GM19463 (cell line): Measurements from ENCODE around the gene ABCD1.
"Not testable (repeated sequence)": the region's sequence is repeated elsewhere in the genome, so short reads cannot be mapped to it uniquely, and the experiment has no call there.

ENCODE experiments used
- ATAC-seq: cut with Tn5 transposase; IDR thresholded peaks from one replicate; pipeline ENCODE4 v1.9.1; 2021; ENCODE audit warnings: mild to moderate bottlenecking, moderate library complexity; ENCODE audit not compliant: unreplicated experiment

Gene ABCD1

DNA sequence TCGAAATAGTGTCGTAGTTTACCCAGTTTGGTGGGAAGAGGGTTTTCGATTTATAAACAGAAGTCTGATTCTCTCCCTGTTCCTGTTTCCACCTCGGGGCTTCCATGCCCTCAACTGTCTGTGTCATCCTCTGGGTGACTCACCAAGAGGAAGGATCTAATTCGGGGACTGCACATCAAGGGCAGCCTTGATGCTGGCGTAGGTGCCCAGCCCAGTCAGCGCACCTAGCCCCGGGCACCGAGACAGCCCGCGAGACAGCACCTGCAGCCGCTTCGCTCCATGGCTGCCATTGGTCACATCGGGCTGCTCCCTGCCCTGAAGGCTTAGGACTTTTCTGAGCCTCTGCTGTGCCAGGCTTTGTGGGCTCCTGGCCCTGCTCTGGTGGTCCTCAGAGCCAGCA, 7.7 kb downstream of the ABCD1 start:
- no peak for ATAC-seq

DNA sequence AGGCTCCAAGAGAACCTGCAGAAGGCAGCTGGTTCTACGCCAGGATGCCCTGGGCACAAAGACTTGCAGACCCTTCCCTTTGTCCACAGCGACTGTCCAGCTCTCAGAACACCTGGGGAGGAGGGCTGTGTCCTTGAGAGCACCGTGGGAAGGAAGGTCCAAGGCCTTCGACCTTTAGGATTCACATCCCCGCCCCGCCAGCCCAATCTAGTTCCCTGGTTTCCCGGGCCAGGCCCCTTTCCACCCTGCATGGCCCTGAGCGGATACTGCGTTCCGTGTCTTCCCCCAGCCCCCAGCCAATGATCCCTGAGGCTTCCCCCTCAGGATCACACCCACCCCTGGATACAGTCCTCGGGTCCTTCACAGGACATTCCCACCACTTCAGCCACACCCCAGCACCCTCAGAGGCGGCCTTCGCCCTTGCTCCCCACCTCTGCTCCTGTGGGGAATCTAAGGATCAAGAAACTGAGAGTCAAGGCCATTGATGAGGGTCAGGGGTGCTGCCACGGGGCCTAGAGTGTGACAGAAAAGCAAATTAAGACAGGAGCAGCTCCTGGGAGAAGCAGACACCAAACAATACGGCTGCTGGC, 9.1 kb downstream of the ABCD1 start:
- no peak for ATAC-seq

DNA sequence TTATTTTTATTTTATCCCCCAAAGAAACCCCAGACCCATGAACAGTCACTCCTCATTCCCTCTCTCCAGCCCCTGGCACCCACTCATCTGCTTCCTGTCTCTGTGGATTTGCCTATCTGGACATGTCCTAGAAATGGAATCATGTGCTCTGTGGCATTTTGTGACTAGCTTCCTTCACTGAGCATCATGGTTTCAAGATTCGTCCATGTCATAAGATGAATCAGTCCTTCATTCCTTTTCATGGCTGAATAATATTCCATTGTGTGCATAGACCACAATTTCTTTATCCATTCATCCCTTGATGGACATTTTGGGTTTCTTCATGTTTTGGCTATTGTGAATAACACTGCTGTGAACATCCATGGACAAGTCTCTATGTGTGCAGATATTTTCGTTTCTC, 10.2 kb downstream of the ABCD1 start:
- no peak for ATAC-seq

DNA sequence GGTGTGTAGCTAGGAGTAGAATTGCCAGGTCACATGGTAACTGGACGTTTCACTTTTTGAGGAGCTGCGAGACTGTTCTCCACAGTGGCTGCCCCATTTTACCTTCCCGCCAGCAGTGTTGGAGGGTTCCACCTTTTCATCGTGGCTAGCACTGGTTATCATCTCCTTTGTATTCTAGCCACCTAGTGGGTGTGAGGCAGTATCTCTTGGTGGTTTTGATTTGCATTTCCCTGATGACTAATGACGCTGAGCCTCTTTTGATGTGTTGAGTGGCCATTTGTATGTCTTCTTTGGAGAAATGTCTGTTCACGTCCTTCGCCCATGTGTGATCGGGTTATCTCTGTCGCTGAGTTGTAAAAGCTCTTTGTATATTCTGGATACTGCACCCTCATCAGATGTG, 10.6 kb downstream of the ABCD1 start:
- no peak for ATAC-seq

DNA sequence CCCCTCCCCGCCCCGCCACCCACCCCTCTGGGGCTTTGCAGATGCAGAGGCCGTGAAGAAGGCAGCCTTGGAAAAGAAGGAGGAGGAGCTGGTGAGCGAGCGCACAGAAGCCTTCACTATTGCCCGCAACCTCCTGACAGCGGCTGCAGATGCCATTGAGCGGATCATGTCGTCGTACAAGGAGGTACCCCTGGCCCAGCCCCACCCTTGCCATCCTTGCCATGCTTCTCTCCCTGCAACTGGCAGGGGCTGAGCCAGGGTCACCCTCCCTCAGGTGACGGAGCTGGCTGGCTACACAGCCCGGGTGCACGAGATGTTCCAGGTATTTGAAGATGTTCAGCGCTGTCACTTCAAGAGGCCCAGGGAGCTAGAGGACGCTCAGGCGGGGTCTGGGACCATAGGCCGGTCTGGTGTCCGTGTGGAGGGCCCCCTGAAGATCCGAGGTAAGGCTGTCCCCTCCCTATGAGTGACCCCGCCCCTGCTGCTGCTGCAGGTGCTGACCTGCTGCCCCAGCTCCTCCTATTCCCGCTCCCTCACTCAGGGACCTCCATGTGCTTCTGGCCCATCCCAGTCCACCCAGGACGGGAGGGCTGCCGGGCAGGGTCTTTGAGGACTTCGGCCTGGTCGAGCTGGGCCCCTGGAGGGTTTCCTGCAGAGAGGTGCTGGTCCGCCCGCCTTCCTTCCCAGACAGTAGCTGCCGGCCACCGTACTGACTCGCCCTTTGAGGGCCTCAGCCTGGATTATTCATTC, 11.6 kb downstream of the ABCD1 start:
- no peak for ATAC-seq

DNA sequence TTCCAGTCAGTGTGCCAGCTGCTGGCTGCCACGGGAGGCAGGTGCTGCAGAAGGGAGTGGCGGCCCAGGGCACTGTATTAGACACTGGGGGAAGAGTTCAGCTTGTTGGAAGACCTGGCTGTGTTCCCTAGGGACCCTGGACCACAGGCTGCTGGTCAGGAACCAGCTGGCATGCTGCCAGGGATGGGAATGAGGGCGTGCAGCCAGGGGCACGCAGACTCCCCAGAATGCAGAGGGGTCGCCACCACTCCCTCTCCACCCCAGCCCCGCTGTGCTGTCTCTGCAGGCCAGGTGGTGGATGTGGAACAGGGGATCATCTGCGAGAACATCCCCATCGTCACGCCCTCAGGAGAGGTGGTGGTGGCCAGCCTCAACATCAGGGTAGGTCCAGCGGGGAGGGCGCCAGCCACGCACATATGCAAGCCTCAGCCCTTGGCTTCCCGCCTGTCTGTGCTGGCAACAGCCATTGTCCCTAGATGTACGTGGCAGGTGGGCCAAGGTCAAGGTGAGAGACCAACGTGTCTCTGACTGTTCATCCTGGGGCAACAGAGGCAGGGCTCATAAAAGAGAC, 12.3 kb downstream of the ABCD1 start:
- ATAC-seq, result no peak

DNA sequence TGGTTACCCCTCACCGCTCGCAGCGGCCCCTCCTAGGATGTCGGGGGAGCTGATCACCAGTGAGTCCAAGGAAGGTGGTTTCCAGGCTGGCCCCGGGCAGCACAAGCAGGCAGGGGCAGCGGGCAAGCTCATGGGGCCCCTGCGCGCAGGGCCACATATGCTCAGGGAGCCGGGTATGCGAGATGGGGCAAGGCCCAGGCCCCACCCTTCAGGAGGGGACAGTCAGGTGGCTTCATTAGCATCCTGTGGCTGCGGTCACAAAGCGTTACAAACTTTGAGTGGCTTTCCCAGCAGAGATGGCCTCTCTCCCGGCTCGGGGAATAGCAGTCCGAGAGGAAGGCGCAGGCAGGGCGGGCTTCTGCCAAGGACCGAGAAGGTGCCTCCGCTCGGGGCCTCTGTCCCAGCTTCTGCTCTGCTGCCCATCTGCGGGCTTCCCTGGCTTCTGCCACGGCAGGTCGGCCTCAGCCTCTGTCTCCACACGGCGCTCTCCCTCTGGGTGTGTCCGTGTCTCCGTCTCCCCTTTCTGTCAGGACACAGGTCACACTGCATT, 13.5 kb downstream of the ABCD1 start:
- ATAC-seq, result no peak

DNA sequence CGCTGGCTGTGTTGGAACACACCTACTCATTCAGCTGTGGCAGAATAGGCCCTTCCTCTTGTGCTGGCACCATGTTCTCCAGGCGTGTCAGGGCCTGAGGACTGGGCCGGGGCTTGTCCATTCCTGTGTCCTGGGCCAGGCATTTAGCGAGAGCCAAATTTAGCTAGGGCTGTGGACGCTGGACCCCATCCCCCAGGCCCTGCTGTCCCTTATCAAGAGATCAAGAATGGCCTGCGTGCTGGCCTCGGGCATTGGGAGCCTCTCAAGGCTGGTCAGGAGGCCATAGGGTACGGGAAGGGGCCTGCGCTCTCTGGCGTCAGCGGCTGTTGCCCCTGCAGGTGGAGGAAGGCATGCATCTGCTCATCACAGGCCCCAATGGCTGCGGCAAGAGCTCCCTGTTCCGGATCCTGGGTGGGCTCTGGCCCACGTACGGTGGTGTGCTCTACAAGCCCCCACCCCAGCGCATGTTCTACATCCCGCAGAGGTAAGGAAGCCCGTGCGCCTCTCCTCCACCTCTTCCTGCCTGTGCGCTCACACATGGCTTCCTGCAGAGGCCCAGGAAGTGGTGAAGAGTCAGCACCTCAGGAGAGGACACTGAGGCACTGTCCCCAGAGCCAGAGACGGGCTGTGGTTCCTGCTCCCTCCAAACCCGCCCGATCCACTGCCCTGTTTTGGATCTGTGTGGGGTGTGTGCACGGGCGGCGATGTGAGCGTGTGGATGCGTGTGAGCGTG, 15.3 kb downstream of the ABCD1 start:
- ATAC-seq, result no peak

DNA sequence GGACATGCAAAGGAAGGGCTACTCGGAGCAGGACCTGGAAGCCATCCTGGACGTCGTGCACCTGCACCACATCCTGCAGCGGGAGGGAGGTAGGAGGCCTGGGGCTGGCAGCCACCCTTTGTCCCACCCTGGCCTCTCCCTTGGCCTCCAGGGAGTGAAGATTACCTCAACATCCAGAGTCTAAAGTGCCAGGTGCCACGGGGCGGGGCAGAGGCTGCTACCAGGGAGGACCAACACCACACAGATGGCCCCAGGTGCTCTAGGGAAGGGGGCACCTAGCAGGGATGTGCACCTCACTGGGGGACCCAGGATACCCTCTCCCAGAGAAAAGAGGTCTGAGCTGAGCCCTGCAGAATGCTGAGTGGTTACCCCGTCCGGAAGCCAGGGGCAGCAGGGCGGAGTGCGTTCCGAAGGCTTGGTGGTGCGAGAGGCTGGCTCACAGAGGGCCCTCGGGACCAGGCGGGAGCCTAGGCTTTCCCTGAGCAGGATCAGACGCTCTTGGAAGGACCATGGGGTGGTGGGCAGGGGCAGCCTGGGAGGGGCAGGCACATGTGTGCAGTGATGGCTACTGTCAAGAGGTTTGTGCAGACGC, 16.1 kb downstream of the ABCD1 start:
- no peak for ATAC-seq

DNA sequence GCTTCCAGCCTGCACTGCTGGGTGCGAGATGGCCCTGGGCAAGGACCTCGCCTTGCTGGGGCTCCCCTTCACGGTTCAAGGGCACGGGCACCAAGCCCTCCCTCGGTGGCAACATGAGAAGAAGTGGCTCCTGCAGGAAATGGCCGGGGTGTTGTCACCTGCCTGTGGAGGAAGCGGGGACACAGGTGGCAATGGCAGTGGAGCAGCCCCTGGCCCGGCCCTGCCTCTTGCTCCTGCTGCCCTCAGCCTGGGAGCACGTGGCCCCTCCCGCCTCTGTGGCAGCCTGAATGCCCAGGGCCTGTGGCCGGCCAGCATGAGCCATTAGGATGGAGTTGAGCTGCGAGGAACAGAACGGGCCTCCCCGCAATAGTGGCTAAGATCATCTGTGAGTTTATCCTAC, 16.8 kb downstream of the ABCD1 start:
- no peak for ATAC-seq

DNA sequence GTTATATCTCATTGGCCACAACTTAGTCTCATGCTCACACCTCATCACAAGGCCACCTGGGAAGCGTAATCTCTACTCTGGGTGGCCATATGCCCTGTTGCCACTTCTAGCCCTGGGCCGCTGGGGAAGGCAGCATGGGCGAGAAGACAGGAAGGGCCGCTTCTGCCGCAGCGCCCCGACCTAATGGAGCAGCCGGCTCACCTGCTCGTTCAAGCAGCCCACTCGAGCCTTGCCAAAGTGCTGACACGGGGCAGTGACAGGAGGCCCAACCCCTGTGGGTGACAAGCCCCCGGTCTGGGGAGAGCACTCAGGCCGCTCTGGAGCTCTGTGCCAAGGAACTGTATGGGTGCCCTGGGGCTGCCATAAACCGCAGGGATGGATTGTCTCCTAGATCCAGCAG, 17.5 kb downstream of the ABCD1 start:
- not testable (repeated sequence) for ATAC-seq

DNA sequence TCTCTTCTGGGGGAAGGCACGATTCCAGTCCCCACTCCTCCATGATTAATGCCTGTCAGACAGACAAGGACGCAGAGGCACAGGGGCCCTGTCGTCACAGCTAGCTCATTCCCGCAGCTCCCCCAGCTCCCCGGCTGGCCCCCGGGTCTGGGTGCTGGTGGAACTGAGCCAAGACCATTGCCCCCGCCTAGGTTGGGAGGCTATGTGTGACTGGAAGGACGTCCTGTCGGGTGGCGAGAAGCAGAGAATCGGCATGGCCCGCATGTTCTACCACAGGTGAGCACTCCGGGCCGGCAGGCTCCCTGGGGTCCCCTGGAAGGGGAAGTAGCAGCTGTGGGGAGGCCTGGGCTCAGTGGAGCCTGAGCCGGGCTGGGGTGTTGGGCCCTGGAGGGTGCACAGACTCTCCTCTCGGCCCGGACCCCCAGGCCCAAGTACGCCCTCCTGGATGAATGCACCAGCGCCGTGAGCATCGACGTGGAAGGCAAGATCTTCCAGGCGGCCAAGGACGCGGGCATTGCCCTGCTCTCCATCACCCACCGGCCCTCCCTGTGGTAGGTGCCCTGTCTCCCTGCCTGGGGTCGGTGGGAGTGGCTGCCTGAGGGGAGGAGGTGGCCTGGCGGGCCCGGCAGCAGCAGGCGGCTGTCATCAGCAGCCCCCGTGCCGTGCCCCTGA, 18.3 kb downstream of the ABCD1 start:
- not testable (repeated sequence) for ATAC-seq

DNA sequence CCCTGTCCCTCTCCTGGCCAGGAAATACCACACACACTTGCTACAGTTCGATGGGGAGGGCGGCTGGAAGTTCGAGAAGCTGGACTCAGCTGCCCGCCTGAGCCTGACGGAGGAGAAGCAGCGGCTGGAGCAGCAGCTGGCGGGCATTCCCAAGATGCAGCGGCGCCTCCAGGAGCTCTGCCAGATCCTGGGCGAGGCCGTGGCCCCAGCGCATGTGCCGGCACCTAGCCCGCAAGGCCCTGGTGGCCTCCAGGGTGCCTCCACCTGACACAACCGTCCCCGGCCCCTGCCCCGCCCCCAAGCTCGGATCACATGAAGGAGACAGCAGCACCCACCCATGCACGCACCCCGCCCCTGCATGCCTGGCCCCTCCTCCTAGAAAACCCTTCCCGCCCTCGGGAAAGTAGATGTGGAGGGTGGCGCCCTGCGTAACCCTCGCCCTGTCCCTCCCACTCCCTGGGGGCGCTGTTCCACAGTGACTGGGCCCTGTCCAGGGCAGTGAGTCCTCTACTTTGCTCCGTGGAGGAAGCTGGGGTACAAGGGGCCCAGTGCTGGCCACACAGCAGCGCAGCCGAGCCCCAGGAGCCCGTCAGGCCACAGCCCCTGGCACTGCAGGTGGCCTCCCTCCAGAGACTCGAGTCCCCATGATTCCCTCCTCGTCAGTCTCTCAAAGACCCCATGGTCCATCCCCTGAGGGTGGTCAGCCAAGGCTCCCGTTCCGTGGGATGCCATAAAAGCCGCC, 19.0 kb downstream of the ABCD1 start:
- not testable (repeated sequence) for ATAC-seq

DNA sequence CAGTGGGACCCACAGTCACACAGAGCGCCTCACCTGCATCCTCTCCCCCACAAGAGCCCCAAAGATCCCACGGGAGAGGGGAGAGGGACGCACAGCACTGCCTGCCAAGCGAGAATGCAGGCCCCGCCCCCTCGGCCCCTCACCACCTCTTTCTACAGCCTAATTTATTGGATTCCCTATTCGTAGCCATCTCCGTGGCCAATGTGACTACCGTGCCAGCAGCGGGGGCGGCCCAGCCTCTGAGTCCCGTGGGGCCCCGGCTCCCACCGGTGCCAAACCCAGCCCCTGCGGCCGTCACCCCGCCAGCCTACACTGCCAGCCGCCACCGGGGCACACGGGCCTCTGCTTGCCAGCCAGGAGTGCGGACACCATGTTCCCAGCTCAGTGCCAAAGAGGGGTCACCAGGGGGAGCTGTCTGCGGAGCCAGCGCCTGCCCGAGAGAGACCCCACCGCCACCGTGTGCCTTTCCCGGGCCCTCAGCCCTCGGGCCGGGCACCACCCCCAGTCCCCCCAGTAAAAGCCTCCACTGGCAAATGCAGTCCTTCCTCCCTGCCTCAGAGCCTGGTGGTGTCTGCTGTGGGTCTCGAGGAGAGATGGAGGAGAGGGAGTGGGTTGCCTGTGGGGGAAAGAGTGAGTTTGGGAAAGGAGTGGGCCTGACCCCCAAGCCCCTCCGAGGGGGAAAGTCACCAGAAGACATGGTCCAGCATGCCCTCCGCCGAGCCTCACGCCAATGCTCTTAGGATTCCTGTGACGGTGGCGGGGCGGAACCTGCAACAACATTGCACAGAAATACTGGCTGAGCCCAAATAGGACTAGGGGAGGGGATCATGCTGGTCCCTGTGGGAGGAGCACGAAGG, 19.8 kb downstream of the ABCD1 start:
- ATAC-seq, result no peak

DNA sequence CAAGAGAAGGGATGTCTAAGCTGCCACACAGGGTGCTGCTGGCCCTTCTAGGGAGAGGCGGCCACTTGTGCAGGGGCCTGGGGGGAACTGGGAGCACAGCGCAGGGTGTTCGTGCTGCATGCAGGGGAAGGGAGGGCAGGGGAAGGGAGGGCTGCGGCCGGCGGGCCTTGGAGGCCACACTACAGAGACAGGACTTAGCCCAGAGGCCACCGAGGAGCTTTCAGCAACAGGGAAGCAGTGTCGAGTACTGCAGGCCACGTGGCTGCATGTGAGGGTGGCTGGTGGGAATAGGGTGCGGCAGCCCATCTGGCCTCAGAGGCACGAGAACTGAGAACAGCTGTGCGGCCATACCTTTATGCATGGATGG, 20.4 kb downstream of the ABCD1 start:
- not testable (repeated sequence) for ATAC-seq

DNA sequence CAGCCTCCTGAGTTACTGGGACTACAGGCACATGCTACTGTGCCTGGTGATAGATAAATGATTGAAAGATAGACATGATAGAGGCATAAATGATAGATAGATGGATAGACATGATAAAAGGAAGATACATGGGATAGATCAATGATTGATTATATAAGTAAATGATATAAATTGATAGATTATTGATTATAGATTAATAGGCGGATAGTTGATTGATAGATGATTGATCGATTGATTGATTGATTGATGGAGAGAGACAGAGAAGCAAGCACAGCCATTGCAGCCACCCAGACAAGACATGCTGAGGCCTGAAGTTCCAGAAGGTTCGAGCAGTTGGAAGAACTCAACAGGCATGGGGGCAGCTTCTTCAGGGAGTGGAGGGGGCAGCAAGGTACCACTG, 21.7 kb downstream of the ABCD1 start:
- no peak for ATAC-seq

DNA sequence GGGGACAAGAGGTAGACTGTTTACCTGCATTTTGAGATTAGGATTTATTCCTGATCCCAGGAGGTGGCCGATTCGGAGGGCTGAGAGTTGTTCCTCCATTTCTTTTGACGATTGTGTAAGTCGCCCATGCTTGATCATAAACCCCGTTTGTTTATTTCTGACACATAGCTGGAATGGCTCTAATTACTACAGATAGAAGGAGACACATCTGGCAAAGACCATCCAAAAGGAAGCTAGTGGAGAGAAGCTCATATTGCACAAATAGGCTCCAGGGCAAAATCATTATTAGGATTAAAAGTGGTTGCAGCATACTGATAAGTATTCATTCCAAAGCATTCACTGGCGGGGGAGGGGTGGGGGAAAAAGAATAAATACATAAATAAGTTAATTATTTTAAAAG, 22.3 kb downstream of the ABCD1 start:
- ATAC-seq, result not testable (repeated sequence)

DNA sequence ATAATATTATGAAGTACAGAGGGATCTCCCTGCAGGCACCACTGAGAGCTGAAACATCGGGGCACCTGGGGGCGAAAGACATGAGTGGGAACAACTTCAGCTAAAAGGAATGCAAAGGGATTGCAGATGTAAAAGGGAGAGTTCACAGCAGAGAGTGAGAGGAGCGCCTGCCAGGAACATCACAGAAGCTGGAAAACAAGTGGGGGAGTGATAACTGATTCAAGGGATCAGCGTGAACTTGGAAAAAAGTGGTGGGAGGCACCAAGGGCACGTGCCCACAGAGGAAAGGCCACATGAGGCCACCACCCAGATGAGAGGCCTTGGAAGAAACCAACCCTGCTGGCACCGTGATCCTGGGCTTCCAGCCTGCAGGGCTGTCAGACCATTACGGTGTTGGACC, 24.4 kb downstream of the ABCD1 start:
- not testable (repeated sequence) for ATAC-seq
